M059J (cell line): ENCODE measurements around the gene C1orf116. TPM values are rescaled to one million over a fixed set of nuclear protein-coding genes. Genes with fewer than 3 reads are reported as not detected.

Experiments used
- DNase-seq: peaks from one replicate; pipeline ENCODE4 v3.0.0-alpha.2; 2012; ENCODE audit warnings: low read depth
- total RNA-seq: library from RNA; depleted of rRNA; stranded (reverse); fragments of >200 nt; shearing (Covaris generic); gene quantifications from 2 replicates; pipeline ENCODE4 v1.2.3, GENCODE V29; 2014; rRNA removed

The C1orf116 gene
- total RNA-seq, result not detected in 2 replicates

- peak; percentile 49 for DNase-seq
These were observed at the start of gene C1orf116 for GRCh38 chr1:207032528-207033017. C1orf116 (minus strand) TSS chr1:207032756; CDS start chr1:207027598, 5,158 bp downstream.

- DNase-seq, result no peak
These were observed 49.2 kb upstream of the C1orf116 start for GRCh38 chr1:207081806-207082205.

GRCh38 chr1:207081088-207081487 lies 48.5 kb upstream of the C1orf116 start:
- peak; percentile 25 for DNase-seq

DNA sequence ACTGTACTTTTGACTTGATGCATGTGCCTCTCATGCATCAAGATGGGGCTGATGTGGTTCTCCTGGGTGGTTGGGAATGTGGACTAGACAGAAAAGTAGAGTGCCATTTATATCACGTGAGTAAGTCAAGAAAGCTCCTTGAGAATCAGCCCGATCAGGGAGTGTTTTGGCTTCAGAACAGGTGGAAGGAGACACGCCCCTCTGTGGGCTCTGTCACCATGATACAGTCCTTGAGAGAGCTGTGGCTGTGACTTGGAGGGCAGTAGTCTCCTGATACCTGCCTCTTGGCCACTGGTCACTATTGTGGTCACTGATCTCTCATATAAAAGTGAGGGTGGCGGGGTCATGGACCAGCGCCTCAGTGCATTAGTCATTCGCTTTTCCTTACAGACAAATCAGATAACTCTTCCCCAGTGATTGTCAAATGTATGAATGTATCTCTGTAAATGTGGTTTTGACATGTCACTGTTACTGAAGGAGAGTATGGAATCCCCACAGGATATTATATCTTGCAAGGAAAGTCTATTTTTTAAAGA lies 47.2 kb upstream of the C1orf116 start:
- peak; percentile 49 for DNase-seq

DNA sequence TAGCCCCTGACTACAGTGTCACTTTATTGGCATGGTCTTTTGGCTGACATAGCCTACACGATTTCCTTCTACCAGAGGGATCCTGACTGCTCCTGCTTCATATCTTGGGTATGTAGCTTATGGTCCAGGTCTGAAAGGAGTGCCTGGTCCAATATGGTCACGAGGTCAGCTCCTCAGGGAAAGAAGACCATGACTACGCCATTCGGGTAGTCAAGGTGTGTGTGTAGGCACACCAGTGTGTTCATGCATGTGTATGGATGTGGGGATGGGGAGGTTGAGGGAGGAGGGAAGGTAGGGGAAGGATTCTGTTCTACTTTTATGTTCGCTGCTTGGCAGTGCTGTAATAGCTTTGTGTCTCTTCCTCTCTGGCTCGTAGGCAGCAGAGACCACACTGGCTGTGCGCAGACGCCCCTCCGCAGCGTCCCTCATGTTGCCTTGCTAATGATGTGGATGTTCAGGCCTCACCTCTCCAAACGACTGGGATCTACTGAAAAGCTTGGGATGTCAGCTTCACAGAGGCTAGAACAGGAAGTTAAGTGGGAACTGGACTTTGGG lies 46.1 kb upstream of the C1orf116 start:
- DNase-seq, result no peak

GRCh38 chr1:207077470-207078377 lies 45.2 kb upstream of the C1orf116 start:
- peak; percentile 76 for DNase-seq

- no peak for DNase-seq
These were observed 44.5 kb upstream of the C1orf116 start for GRCh38 chr1:207077012-207077411.

- DNase-seq, result no peak
These were observed 43.8 kb upstream of the C1orf116 start for GRCh38 chr1:207076181-207076955.

- peak; percentile 56 for DNase-seq
These were observed 41.6 kb upstream of the C1orf116 start for GRCh38 chr1:207073906-207074820.

GRCh38 chr1:207072233-207072632 lies 39.7 kb upstream of the C1orf116 start:
- no peak for DNase-seq

DNA sequence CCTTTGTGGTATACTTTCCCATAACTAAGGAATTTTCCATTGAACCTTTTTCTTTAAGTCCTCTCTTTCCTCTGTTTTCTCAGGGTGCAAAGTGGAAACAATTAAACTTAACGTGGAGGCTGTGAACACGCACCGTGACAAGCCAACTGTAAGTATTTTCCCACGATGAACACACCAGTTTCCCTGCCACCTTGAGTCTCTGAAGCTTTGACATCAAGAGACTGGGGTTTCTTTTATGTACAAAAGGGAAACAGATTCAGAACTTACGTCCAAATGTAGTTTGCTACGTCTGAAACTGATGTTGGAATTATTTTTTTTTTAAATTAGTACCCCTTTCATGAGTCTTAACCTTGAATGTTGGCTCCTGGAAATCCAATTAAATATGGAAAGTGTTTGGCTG lies 38.9 kb upstream of the C1orf116 start:
- DNase-seq, result no peak

GRCh38 chr1:207070811-207071210 lies 38.3 kb upstream of the C1orf116 start:
- no peak for DNase-seq

- no peak for DNase-seq
These were observed 37.4 kb upstream of the C1orf116 start for GRCh38 chr1:207069858-207070506.

DNA sequence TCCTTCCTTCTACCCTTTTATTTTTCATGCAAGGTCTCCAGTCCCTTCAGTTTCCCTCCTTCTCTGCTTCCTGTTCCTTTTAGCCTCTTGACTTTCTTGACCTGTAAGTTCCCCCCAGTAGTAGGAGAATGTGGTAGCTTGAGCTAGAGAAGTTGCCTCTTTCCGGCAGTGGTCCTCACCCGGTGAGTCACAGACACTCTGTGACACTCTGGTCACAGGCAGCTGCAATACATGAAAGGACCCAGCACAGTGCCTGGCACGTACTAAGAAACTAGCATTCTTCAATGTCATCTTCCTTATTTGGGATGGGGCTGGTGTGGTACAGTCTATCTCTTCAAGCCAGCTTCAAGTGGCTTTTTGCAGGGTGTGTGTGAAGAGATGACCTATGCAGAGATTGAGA lies 36.5 kb upstream of the C1orf116 start:
- no peak for DNase-seq

DNA sequence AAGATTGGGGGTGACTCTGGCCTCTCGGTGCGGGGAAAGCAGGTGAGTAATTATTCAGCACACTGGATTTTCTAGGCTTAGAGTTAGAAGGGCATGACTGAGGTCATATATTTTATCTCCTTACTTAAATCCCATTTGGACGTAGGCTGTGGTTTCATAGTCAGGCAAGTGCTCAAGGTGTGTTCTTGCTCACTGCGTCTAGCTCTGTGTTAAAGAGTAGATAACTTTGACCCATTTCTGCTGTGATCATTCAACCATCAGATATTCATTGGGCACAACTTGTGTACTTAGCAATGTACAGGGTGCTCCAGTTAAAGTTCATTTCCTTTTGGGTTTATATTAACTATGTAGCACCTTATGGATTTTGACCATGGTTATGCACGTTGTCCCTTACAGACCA lies 35.1 kb upstream of the C1orf116 start:
- DNase-seq, result no peak

DNA sequence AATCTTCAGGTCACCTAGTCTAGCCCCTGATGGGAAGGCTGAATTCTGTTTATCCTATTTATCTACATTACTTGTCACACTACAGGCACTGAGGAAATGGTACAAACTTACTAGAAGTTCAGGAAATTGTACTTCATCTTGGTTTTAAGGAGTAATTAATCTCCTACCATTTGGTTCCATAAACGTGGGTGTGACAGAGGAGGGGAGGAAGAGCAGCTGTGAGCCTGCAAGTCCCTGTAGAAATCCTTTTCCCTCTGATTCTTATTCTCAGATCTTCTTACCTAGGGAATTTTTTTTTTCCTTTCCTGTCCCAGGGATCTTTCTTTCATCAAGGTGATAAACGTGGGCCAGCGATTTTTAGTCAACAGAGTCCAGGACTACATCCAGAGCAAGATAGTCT lies 34.6 kb upstream of the C1orf116 start:
- DNase-seq, result no peak

DNA sequence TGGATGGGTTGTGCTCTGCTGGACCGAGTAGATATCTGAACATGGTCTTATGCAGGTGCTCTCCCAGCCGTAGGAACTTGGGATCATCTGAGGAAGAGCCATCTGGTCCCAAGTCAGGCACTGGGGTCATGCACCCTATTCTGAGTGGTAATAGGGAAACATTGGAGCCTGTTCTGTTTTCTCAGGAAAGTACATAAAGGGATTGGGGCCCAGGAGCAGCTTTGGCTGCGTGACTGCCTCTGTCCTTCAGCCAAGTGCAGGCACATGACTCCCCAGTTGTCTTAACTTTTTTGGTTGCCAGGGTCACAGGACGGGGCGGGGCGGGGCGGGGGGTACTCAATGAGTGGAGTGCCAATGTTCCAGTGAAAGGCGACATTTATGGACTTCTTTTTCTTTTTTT lies 32.0 kb upstream of the C1orf116 start:
- DNase-seq, result no peak

GRCh38 chr1:207063014-207063413 lies 30.5 kb upstream of the C1orf116 start:
- DNase-seq, result no peak

GRCh38 chr1:207062058-207062457 lies 29.5 kb upstream of the C1orf116 start:
- no peak for DNase-seq

- no peak for DNase-seq
These were observed 28.0 kb upstream of the C1orf116 start for GRCh38 chr1:207060596-207060995.
